HL-60 (cell line): Measurements from ENCODE around the gene ZNF664.

Experiments used
- CTCF ChIP-seq: IDR thresholded peaks from one replicate; pipeline ENCODE4 v1.5.1; 2011; ENCODE audit warnings: low read length, control low read depth, inconsistent platforms; ENCODE audit not compliant: insufficient read depth
- GABPA ChIP-seq: IDR thresholded peaks from 2 replicates; pipeline ENCODE4 v1.6.1; 2012; ENCODE audit warnings: low read depth
- POLR2AphosphoS5 ChIP-seq: IDR thresholded peaks from 2 replicates; pipeline ENCODE4 v1.6.1; 2012; ENCODE audit warnings: low read depth
- REST ChIP-seq: IDR thresholded peaks from 2 replicates; pipeline ENCODE4 v1.6.1; 2012; ENCODE audit warnings: low read depth; ENCODE audit not compliant: insufficient replicate concordance

GRCh38 chr12:123951467-123951866 lies 21.5 kb upstream of the ZNF664 start:
- TF ChIP-seq CTCF (no peak), POLR2AphosphoS5 (no peak), GABPA (no peak), REST (no peak)
